Motor neuron (in vitro differentiated cells): ENCODE results near the gene TRIO. TPM values are rescaled to one million over a fixed set of nuclear protein-coding genes. Genes with fewer than 3 reads are reported as not detected.

Experiments
- ATAC-seq, 8 experiments: fragments of 200-7000 bp; cut with Tn5 transposase; replicated peaks in 6 of 8; 2 replicates each; pipeline ENCODE4 v1.8.0; 2021; ENCODE audit warnings: mild to moderate bottlenecking in 8 of 8, moderate library complexity in 8 of 8
- H3K27ac ChIP-seq, 2 donors: fragments of 250-450 bp; sonication (Bioruptor Pico); 2 replicates each; pipeline ENCODE4 v1.9.0; 2021; ENCODE audit warnings: antibody characterized with exemption in 2 of 2, mild to moderate bottlenecking in 2 of 2, moderate library complexity in 1 of 2
- H3K4me1 ChIP-seq, 2 donors: fragments of 250-450 bp; sonication (Bioruptor Pico); replicated peaks in 1 of 2; 2 replicates each; pipeline ENCODE4 v1.6.1; 2021; ENCODE audit warnings: antibody characterized with exemption in 2 of 2, mild to moderate bottlenecking in 2 of 2, moderate library complexity in 1 of 2
- H3K4me3 ChIP-seq, 5 donors: fragments of 250-450 bp; sonication (Bioruptor Pico); 2 replicates each; pipeline ENCODE4 v1.9.0; 2021; ENCODE audit warnings: antibody characterized with exemption in 5 of 5, mild to moderate bottlenecking in 5 of 5, moderate library complexity in 4 of 5
- WGBS, 10 experiments: fragments of 450-650 bp; shearing (Covaris generic); methylation state at CpG; one replicate each; pipeline ENCODE4 v1.0.0; 2022; 5-methylcytosine and 5-hydroxymethylcytosine counted together
- in situ Hi-C, 9 experiments: fragments of 400-800 bp; cut with MboI; loops; one replicate each; pipeline ENCODE4 v1.15.0; 2021; ENCODE audit warnings: low sequenced_read_pairs in 9 of 9, low pct_unique_long_range_greater_than_20kb in 2 of 9; ENCODE audit not compliant: unreplicated experiment in 9 of 9
- total RNA-seq, 8 experiments: library from RNA; unstranded; fragments of 300-600 nt; gene quantifications; 2 replicates each; pipeline versions ENCODE4 v1.2.3 to v1.2.4, GENCODE V29; 2022

The TRIO gene
- total RNA-seq, 8 experiments from 2014 or later: 39.7 to 162 (median 92.9) TPM

DNA sequence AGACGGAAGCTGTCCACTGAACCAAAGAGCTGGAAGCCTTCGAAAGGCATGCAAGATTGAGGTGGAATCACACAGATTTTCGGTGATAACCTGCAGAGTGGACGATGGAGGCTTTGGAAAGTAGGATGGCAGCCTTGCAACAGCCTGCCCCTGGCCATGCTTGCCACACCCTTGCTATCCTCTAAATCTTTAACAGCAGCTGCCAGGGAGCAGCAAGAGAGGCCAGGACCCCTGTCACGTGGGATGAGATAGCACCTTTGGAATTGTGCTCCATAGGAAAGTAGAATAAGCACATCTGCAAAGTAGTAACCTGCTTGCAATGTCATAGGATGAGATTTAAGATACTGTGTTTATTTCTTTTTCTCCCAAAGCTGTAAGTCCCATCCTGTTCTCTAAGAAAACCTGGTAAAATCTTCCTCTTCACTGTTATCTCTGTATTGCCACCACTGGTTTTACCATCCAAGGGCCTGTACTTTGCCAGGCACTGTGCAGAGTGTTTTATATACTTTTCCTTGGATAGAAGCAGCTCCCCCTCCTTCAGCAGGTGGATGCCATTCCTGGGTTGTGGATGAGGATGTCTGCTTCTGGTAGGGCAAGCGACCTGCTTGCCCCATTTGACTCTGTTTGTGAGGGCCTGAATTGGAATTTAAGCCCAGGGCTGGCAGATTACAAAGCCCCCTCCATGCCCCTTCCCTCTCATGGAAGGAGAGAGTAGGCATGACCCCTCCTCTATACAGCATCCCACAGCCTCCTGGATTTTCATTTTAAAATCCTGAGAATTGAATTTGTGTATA is 10.1 kb downstream of the TRIO start:
- Histone ChIP-seq H3K4me1 (peaks cover 48 to 72% of the 10 kb centered on the region in 2 donors), H3K4me3 (no peak overlapping the region), H3K27ac (no peak overlapping the region)
- 50 to 94% (median 78%) methylated on average over 1 to 5 of the region's 6 CpGs; no CpG with 5 or more reads in 3 of the 10 experiments for WGBS, 10 experiments
- in situ Hi-C loops: loop anchor here in 1 of 9 experiments (25.0 kb wide), 1 partner anchor 109 kb away; no protein-coding TSS in a partner anchor
- peak in 2 of 8 experiments; percentile 17 to 37 for ATAC-seq

DNA sequence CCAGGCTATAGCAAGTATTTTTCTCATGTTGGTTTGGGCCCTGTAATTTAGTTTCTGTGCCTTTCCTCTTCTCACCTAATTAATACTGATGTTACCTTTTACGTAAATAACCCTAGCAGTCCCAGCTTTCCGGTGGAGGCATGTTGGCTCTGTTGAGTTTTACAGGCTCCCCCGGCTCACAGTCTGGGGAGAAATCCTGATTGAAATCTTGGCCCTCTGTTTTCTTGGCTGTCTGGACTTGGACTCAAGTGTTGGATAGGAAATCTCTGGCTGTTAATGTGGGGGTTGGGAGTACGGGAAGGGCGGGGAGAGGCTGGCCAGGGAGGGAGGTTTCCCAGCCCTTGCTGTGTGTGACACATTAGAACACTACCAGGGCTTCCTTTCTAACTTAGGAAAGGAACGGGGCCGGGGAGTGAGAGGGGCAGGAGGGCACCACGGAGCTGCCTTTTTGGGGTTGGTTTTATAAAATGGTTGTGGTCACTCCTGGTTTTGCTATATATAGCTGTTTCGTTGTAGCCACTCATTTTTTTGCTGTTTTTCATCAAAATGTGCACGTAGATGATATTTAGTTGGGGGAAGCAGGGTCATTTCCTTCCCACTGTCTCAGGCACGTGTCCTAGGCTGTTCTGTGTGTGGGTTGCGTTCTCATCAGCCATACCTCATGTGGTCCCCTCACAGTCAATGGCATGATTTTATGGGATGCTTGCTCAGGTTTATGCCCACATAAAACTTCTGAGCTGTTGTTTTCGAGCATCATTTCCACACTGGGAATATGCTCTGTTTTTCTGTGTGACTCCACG is 11.0 kb downstream of the TRIO start:
- in situ Hi-C loops: loop anchor here in 1 of 9 experiments (25.0 kb wide), 1 partner anchor 108 kb away; no protein-coding TSS in a partner anchor
- ATAC-seq: peak in 7 of 8 experiments; percentile 49 to 61 (median 61)
- H3K27ac ChIP-seq: no peak overlapping the region
- H3K4me3 ChIP-seq: no peak overlapping the region
- peaks cover 40 to 64% of the 10 kb centered on the region in 2 donors for H3K4me1 ChIP-seq
- WGBS, 10 experiments: 12 to 67% (median 50%) methylated on average over 2 to 6 of the region's 14 CpGs; no CpG with 5 or more reads in 2 of the 10 experiments

DNA sequence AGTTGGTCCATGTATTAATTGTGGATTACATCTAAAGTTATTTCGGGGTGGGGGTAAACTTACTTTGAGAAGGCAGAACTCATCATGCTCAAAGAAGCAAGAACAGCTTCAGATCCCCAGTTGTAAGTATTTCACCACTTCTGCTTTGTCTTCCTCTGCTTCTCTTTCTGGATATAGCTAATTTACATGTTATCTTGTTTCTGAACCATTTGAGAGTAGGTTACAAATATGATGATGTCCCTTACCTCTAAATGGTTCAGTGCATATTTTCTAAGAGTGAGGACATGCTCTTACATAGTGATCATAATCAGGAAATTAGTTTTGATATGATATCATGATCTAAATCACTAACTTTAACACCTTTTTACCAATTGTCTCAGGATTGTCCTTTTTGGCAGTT is 11.9 kb downstream of the TRIO start:
- H3K4me1 ChIP-seq: peaks cover 30 to 54% of the 10 kb centered on the region in 2 donors
- H3K4me3 ChIP-seq: no peak overlapping the region
- WGBS, 10 experiments: 67 to 100% (median 95%) methylated on average over 1 of the region's 1 CpG; no CpG with 5 or more reads in 2 of the 10 experiments
- in situ Hi-C loops: loop anchor here in 1 of 9 experiments (25.0 kb wide), 1 partner anchor 107 kb away; no protein-coding TSS in a partner anchor
- no peak overlapping the region for H3K27ac ChIP-seq
- no peak for ATAC-seq

DNA sequence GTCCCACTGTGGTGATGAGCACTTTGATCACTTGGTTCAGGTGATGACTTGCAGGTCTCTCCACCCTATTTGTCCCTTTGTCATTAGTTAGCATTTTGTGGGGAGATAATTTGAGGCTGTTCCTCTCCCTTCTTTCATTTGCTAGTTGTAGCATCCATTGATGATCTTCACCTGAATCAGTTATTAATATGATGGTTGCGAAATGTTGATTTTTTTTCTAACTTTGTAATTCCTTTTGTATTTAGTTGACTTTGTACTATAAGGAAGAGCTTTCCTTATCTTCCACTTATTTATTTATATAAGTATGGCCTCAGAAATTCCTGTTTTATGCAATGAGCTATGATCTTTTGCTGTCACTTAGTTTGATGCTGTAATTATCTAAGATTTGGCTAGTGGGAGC is 12.6 kb downstream of the TRIO start:
- WGBS, 10 experiments: 86 to 100% (median 100%) methylated on average over 1 of the region's 1 CpG; no CpG with 5 or more reads in 3 of the 10 experiments
- H3K4me1 ChIP-seq: peaks cover 28 to 48% of the 10 kb centered on the region in 2 donors
- no peak overlapping the region for H3K27ac ChIP-seq
- in situ Hi-C loops: loop anchor here in 1 of 9 experiments (25.0 kb wide), 1 partner anchor 107 kb away; no protein-coding TSS in a partner anchor
- no peak for ATAC-seq
- no peak overlapping the region for H3K4me3 ChIP-seq

DNA sequence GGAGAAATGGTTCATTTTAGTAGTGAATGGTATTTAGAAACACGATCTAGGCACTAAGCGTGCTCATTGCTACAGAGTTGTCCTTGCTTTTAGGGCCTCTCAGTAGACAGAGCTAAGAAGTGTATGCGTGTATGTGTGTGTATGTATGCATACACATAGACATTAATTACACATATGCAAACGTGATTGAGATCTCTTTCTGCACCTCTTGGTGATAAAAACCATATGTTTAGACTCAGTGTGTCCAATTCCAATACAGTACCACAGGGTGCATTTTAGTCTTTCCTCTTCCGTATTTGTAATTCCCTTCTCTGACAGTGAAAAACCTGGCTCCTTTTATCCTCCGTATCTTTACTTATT is 13.1 kb downstream of the TRIO start:
- 0 to 100% (median 47%) methylated on average over 2 to 6 of the region's 6 CpGs; no CpG with 5 or more reads in 1 of the 10 experiments for WGBS, 10 experiments
- peaks cover 33 to 46% of the 10 kb centered on the region in 2 donors for H3K4me1 ChIP-seq
- in situ Hi-C loops: loop anchor here in 1 of 9 experiments (25.0 kb wide), 1 partner anchor 106 kb away; no protein-coding TSS in a partner anchor
- no peak overlapping the region for H3K27ac ChIP-seq
- peak in 1 of 8 experiments; percentile 85 for ATAC-seq
- H3K4me3 ChIP-seq: no peak overlapping the region

DNA sequence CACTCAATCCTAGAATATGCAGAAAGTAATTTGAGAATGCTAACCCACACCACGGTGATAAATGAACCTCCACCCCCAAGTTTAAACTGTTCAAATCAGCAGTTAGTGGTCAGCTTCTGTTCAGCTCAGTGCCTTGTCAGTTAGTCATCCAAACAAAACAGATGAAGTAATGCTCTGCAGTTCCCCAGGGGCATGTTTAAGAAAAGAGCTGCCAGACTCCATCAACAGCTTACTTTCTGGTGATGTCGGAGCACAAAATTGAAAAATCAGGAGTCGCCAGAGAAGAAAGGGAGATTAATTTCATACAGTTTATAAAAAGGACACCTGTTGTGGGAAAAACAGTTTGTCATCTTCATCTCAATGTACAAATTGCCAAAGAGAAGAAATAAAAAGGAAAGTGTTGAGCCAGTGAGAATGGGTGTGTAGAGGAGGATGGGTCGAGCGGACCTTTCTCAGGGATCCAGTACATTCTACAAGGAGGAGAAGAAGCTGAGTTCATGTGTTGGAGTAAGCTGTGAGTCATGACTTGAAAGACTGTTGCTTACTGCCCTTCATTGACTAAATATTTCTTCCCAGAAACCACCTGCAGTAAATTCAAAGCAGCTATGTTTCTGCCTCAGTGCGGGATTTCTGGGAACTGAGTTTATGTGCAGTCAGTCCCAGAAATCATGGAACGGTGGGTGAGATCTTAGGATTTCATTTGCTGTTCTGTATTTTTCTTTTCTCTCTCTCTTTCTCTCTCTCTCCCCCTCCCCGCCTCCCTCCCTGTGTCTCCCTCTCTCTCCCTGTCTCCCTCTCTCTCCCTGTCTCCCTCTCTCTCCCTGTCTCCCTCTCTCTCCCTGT is 13.7 kb downstream of the TRIO start:
- Histone ChIP-seq H3K4me1 (peaks cover 38 to 49% of the 10 kb centered on the region in 2 donors), H3K27ac (peak overlapping the region in 1 of 2 donors; percentile 29), H3K4me3 (peak overlapping the region in 1 of 5 donors; percentile 13)
- ATAC-seq: peak; percentile 80 to 86 (median 84)
- 4 to 63% (median 10%) methylated on average over 1 to 6 of the region's 8 CpGs; no CpG with 5 or more reads in 1 of the 10 experiments for WGBS, 10 experiments
- in situ Hi-C loops: loop anchor here in 1 of 9 experiments (25.0 kb wide), 1 partner anchor 105 kb away; no protein-coding TSS in a partner anchor

DNA sequence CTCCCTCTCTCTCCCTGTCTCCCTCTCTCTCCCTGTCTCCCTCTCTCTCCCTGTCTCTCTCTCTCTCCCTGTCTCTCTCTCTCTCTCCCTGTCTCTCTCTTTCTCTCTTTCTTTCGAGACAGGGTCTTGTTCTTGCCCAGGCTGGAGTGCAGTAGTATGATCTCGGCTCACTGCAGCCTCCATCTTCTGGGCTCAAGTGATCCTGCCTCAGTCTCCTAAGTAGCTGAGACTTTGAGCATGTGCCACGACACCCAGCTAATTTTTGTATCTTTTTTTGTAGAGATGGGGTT is 14.3 kb downstream of the TRIO start:
- no peak for ATAC-seq
- 83 to 88% methylated on average over 1 to 2 of the region's 3 CpGs; no CpG with 5 or more reads in 8 of the 10 experiments for WGBS, 10 experiments
- in situ Hi-C loops: loop anchor here in 1 of 9 experiments (25.0 kb wide), 1 partner anchor 105 kb away; no protein-coding TSS in a partner anchor
- Histone ChIP-seq H3K4me3 (no peak overlapping the region), H3K27ac (no peak overlapping the region), H3K4me1 (peaks cover 40 to 54% of the 10 kb centered on the region in 2 donors)

DNA sequence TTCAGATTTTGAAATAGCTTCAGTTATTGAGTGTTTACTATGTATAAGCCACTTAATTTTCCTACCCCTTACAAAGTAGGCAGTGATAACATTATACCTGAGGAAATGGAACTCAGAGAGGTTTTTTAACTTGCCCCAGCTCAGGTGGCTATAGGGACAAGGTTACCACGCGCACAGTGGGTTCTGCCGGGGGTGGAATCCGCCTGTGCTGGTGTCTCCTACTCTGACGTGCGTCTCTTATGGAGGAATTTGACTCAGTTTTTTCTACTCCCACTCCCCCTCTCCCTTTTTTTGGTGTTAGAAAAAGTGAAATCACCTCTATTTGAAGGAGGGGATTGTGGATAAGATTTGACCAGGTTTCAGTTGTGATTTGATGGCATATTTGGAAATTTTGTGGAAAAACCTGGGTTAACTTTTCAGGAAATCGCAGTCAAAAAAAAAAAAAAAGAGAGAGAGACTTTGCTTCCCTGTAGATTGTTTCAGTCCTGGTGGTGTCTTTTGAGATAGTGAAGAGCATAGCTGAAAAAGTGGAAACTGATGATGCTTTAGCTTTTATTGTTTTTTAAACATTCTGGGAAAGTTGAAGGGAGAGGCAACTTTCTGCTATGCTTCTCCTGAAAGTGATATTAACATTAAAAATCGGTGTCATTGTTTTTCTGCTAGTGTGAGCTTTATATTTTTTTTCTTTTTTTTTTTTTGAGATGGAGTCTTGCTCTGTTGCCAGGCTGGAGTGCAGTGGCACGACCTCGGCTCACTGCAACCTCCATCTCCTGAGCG is 15.9 kb downstream of the TRIO start:
- WGBS, 10 experiments: 80 to 100% (median 96%) methylated on average over 1 to 9 of the region's 11 CpGs; no CpG with 5 or more reads in 2 of the 10 experiments
- Histone ChIP-seq H3K4me1 (peaks cover 28 to 39% of the 10 kb centered on the region in 2 donors), H3K4me3 (no peak overlapping the region), H3K27ac (no peak overlapping the region)
- in situ Hi-C loops: loop anchor here in 1 of 9 experiments (25.0 kb wide), 1 partner anchor 103 kb away; no protein-coding TSS in a partner anchor
- no peak for ATAC-seq

DNA sequence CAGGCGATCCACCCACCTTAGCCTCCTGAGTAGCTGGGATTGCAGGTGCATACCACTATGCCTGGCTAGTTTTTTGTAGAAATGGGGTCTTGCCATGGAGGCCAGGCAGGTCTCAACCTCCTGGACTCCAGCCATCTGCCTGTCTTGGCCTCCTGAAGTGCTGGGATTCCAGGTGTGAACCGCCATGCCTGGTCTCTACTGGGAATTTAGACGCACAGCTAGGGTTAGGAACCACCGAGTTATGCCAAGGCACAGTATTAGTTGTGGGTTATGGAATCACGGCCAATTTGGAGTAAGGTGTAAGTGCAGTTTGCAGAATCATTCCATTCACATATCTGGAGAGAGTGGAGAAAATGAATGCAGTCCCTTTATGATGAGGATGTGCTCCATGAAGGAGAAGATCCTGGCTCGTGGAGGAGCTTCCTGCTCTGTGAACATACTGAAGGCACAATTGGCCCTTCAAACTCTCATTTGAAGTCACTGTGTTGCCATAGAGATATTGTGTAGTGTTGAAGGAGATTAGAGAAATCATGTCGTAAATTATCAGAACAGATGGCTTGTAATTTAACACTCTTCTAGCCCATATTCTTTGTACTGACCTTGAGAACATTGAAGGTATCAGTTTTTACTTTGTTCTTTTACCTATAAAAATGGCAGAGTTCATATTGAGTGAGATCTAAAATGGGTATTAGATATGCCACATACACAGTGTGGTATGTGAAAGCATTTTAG is 18.8 kb downstream of the TRIO start:
- H3K4me3 ChIP-seq: no peak overlapping the region
- H3K27ac ChIP-seq: no peak overlapping the region
- peaks cover 12 to 19% of the 10 kb centered on the region in 2 donors for H3K4me1 ChIP-seq
- peak in 5 of 8 experiments; percentile 18 to 69 (median 48) for ATAC-seq
- 33 to 100% (median 83%) methylated on average over 1 to 6 of the region's 7 CpGs; no CpG with 5 or more reads in 1 of the 10 experiments for WGBS, 10 experiments
- in situ Hi-C loops: loop anchor here in 1 of 9 experiments (25.0 kb wide), 1 partner anchor 100 kb away; no protein-coding TSS in a partner anchor

DNA sequence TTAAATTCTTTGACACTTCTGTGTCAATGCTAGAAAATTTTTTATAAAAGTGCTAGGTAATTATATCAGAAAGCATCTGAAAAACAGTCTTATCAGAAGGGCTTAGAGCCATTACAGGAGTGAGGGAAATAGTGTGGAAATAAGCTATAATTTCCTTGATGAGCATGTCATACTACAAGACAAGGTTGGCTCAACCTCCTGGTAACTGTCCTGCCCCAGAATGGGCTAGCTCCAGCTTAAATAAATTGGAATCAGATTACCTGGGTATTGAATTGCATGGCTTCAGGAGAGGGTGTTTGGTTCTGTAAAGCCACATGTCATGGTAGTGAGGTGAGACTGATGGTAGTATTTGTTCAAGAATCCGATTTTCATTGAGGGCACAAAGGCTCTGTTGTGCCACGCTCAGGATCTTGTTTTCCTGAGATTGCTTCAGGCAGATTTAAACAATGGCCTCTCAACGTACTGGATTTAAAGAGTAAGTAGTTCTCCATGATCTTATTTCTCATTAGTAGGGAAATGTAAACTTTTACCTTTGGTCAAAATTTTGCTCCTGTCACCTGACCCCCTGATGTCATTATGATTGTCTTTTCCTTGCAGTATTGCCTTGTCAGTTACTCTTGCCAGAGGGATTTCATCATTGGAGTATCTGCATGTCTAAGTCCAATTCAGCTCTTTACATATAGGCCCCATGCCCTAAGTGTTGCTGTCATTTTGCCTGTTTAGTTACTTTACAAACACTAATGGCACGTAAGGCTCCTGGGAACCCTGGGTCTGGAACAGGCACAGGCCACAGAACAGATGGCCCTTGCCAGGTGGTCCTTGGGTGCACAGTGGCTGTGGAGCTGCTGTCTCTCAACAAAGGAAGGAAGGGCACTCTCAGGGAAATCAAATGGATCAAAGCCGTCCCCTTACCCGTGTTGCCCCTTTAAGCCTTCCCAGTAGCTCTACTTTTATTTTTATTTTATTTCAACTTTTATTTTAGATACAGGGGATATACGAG is 21.3 kb downstream of the TRIO start:
- WGBS, 10 experiments: 80 to 100% (median 94%) methylated on average over 2 to 7 of the region's 7 CpGs; no CpG with 5 or more reads in 1 of the 10 experiments
- Histone ChIP-seq H3K27ac (no peak overlapping the region), H3K4me1 (peaks cover 14 to 18% of the 10 kb centered on the region in 2 donors), H3K4me3 (no peak overlapping the region)
- in situ Hi-C loops: loop anchor here in 1 of 9 experiments (25.0 kb wide), 1 partner anchor 98 kb away; no protein-coding TSS in a partner anchor
- no peak for ATAC-seq
